Uterus (tissue), 2 donors: ENCODE results near the gene DUSP8.

Experiments
- CTCF ChIP-seq, 4 experiments: fragments of 200-600 bp in 2 of 4; fragments of 450-650 bp in 2 of 4; sonication (generic) in 2 of 4; IDR thresholded peaks; one replicate each; pipeline ENCODE4 v1.5.1; 2016 to 2019; ENCODE audit warnings: antibody characterized with exemption in 4 of 4, mild to moderate bottlenecking in 2 of 4, moderate library complexity in 1 of 4
- POLR2A ChIP-seq, 2 donors: fragments of 450-650 bp; IDR thresholded peaks; one replicate each; pipeline ENCODE4 v1.6.1; 2016; ENCODE audit warnings: antibody characterized with exemption in 2 of 2, mild to moderate bottlenecking in 1 of 2, moderate library complexity in 1 of 2

GRCh38 chr11:1507381-1508140, 64.5 kb downstream of the DUSP8 start:
- no peak for TF ChIP-seq CTCF (IDR thresholded peaks at IDR 0.05)
- TF ChIP-seq POLR2A (IDR thresholded peaks at IDR 0.05): no peak
